Head of caudate nucleus (tissue), 42 donors: Measurements from ENCODE around the gene TANGO2.

Experiments
- DNase-seq, 42 donors: peaks; one replicate each; pipeline versions ENCODE4 v3.0.0 to v3.0.0-alpha.2; 2020 to 2021; ENCODE audit warnings: mixed read lengths in 7 of 42
- intact Hi-C: fragments of 100-400 bp; cut with DNase I; formaldehyde crosslinking; loops from one replicate; pipeline ENCODE4 v1.15.0; 2022

The TANGO2 gene

DNA sequence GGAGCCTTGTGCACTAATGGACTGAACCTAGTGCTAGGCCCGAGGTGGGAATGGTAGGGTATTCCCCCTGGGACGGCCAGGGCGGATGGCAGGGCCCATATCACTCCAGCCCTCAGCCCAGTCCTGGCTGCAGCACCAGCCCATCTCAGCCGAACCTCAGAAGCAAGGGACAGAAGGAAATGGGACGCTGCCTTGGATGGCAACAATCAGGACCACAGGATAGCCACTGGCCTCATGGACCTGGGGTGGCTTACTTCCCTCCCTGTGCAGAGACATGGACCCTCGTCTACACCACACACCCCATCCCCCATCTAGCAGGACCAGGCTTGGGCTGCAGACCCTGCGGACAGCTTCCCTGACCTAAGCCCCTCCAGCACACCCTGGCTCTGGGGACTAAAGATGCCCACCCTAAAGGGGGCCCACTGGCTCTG lies 28.4 kb upstream of the TANGO2 start:
- no peak for DNase-seq
- intact Hi-C loops = no loop called here

DNA sequence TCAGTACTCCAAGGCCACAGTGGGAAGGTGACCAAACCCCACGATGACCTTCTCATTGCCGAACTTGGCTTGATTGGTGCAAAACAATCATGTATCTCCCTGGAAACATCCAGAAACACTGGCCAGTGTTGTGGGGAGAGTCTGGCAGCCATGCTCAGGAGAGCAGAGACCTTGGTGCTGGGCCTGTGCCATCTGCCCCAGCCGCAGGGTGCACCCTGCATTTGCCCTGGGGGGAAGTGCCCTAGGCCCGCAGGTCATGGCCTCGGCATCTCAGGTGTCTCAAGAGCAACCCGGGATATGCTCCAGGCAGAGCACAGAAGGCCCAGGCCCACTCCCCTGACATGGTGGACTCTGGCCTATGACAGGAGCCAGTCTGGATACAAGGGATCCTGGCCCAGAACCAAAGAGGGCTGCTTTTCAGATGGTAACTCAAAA lies 28.0 kb upstream of the TANGO2 start:
- intact Hi-C loops = no loop called here
- DNase-seq = no peak

DNA sequence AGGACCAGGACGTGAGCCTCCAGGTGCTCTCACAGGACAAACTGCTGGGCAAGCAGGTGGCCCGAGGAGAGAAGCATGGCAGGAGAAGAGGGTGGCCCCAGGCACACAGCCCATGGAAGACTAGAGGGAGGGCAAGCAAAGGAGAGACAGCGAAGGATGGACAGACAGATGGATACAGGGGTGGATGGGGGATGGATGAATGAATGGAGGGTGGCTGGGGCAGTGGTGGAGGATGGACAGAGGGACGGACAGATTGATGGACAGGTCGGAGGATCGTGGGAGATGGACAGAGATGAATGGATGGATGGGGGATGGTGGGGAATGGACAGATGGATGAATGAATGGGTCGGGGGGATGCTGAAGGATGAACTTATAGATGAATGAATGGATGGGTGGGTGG lies 27.0 kb upstream of the TANGO2 start:
- intact Hi-C loops = no loop called here
- DNase-seq = no peak

DNA sequence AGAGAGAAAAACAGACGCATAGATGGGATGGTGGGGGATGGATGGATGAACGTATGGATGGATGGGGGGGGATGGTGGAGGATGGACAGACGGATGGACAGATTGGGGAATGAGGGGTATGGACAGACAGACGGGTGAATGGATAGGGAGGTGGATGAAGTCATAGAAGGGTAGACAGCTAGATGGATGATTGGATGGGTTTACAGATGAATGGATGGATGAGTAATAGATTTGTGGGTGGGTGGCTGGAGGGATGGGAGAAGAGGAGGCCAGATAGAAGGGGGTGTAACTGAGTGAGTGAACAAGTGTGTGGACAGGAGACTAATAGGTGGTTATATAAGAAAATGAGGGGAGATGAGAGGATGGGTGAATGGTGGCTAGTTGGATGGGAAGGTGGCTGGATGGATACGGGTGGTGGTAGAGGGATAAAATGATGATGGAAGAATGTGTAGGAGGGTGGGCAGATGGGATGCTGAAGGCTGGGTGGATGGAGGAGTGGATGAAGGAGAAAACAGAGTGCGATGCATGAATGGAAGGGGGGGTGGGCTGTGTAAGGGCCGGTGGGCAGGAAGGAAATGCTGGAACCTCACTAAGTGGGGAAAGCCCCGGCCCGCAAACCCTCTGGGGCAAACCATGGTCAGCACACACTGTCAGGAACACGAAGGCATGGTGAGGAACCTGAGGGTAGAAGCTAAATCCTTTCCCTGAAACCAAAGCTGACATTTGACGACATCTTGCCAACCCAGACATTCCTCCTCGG lies 25.9 kb upstream of the TANGO2 start:
- no peak for DNase-seq
- intact Hi-C loops = no loop called here

DNA sequence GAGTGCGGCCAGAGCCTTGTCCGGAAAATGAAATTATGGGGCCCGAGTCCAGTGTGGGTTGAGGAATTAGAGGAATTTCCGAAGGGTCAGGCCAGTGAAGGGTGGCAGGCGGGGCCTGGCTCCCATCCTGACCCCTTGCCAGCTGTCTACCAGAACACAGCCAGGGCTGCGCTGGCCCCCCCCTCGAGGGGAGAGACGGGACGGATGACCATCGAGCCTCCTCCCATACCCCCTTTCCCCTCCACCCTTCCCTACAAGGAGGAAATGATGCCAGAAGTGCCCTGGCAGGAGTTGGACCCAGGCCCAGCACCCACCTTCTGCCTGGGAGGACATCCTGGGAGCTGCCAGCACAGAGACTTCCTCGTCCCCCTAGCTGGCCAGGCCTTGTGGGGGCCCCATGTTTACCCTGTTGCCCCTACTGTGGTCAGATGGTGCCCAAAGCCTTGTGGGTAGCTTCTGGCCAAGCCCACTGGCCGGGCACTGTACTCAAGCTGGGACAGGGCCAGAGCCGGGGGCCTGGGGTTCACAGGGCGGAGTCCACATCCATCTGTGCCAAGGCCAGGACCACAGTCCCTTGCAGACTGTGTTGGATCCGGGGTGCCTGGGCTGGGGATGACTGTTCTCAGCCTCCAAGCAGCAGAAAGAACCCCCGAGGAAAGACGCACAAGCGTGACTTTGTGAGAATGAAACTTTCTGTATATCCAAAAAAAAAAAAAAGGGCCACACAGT lies 25.1 kb upstream of the TANGO2 start:
- intact Hi-C loops = no loop called here
- no peak for DNase-seq

DNA sequence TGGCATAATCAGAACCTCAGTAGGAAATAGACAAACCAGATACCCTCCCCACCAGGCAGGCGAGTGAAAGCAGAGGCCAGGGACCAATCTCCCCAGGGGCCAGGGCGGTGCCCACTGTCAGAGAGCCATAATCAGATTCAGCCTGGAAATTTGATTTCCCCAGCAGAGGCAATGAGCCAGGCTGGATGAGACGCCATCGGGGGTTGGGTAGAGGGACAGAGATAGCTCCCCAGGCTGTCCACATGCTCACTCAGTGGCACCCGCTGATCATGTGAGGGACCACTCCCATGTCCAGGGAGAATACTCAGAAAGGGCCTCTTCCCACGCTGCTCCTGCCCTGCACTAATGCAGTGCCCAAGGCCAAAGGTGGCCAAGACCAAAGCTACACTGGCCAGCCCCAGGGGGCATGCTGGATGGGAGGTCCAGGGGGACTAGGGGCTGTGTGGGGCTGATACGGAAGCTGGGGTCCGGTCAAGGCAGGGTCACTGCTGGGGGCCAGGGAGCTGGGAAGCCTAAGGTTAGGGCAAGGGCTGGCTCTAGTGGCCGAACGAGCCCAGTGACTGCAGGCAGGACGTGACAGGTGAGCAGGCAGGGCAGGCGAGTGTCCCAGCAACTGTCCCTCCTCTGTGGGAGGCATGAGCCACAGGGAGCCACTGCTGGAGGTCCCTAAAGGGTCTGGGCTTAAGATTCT lies 24.1 kb upstream of the TANGO2 start:
- DNase-seq = no peak
- intact Hi-C loops = no loop called here

DNA sequence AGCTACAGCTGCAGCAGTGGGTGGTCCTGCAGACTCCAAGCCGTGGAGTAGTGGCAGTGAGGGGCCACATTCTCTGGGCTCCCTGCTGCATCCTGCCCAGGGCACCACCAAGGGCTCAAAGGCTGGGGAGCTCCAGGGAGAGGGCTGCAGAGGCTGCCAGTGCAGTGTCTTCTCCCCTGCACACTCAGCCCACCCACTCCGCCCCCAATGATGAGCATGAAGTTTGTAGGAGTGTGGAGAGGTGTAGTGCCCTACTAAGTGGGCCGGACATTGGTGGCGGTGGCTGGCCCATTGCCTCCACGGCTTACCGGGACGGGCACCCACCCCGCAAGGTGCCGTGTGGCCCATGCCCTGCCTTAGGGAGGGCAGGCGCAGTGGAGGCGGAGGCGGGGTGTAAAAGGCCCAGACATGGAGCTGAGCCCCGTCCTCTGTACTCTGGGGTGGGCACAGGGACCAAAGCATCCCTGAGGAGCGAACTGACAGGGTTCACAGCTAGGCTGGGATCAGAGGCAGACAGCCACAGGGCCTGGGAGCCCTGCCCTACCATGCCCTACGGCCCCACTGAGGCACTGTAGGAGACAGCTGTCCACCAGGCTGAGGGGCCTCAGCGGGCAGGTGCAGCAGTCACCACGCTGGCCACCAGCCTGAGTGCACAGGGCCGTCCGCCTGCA lies 23.2 kb upstream of the TANGO2 start:
- intact Hi-C loops = no loop called here
- DNase-seq = no peak

DNA sequence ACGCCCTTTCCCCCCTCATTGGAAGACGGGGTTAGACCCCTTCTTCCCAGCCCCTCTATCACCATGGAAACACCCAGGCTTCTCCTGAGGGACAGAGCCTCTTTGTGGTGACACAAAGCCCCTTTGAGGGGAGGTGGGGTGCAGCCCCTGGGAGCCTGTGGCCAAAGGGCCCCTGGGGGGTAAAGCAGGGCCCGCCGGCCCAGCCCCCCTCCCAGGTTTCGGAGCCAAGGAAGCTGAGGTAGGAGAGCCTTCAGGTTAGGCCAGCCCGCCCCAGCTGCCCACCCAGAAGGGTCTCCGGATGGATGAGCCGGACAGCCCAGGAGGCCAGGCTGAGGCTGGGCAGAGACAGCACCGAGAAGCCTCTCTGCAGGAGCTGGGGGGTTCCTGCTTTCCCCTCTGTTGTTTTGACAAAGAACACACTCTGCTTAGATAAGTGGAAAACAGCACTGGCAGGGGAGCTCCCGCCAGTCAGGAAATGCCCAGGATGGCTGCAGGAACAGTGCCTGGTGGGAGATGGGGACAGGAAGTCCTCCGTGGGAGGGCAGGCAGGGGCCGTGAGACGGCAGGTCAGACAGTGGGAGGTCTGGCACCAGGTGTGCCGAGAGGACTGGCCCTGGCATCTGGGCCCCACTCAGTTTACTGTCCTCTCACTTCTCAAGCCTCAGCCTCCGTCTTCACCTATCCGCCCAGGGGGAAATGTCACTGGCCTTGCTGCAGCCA lies 22.5 kb upstream of the TANGO2 start:
- DNase-seq = no peak

DNA sequence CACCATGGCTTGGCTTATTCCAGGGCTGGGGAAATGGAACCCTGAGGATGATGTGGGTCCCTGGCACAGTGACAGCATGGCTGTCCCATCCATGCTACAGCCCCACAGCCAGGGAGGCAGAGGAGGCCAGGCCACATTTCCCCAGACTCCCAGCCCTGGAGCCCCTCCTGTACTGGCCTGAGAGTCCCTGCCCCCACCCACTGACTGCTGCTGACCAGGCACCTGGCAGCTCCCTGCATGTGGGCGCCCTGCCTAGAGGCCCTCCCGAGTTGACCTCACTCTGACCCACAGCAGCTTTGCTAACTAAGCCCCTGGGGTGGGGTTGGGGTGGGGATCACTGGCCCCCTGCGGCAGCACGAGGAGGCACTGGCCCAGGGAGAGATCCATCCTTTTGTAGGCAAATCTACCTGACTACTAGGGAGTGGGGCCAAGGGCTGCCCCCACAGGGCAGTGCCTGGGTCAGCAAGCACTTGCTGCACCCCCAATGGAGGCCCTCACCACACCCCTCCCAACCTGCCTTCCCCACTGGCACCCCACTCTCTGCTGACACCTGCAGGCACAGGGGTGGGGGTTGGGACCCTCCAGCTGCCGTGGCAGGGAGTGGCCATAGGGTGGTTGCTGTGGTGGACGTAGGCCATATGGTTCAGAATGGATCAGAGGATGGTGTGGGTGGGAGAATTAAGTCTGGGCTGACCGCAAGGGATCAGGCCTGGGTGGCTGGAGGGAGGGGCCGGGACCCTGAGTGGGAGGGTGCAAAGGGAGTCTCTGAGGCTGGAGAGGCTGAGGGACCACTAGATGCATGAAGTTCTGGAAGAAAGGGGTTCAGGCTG lies 21.7 kb upstream of the TANGO2 start:
- intact Hi-C loops = no loop called here
- DNase-seq = no peak

More for the DNA sequence above, 22.5 kb upstream of the TANGO2 start:
- intact Hi-C loops = no loop called here

DNA sequence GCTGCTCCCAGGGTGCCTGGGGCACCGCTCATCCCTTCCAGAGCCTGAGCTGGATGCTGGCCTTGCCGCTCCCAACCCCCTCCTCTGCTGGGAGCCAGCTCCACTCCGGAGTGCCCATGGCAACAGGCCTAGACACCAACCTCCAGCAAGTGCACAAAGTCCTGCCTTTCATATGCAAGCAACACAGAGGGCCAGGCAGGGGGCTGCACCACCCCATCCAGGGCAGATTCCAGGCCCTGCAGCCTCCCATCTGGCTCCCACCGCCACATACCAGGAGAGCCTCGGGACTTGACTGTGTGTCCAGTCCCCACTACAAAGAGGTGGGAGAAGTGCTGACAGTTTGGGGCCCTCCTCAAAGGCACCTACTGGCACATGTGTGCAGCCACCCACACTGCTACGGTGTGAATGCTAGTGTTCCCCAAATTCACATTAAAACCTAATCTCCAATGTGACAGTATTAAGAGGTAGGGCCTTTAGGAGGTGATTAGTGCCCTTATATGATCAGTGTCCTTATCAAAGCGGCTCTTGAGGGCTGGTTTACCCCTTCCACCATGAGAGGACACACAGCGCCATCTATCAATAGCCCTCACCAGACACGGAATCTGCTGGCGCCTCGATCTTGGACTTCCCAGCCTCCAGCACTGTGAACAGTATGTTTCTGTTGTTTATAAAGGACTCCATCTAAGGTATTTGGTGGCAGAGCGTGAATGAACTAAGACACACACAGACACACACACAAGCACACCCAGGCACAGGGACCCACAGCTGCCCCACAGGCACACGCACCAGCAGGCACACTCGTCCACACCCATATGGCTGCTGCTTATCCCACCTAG lies 20.4 kb upstream of the TANGO2 start:
- intact Hi-C loops = no loop called here
- DNase-seq = peak in 28 of 42 donors; percentile 27 to 77 (median 54)

DNA sequence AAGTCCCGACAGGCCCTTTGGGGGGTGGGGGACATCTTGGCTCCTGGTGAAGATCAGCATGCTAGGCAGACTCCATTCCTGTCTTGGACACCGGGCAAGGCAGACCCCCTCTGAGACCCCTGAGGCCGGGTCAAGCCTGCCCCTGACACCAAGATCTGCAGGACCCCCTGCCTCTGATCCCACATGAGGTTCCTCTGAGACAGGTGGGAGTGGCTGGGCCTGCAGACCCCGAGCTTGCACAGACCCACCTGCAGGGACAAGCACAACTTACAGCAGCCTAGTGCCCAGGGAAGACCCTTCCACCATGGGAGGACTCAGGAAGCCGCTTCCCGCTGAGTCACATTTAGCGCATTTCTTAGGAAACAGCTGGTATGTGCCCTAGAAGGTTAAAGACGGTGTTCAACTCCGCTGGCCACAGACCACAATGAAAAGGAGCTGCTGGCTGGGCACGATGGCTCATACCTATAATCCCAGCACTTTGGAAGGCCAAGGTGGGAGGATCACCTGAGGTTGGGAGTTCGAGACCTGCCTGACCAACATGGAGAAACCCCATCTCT lies 19.8 kb upstream of the TANGO2 start:
- no peak for DNase-seq
- intact Hi-C loops = no loop called here

DNA sequence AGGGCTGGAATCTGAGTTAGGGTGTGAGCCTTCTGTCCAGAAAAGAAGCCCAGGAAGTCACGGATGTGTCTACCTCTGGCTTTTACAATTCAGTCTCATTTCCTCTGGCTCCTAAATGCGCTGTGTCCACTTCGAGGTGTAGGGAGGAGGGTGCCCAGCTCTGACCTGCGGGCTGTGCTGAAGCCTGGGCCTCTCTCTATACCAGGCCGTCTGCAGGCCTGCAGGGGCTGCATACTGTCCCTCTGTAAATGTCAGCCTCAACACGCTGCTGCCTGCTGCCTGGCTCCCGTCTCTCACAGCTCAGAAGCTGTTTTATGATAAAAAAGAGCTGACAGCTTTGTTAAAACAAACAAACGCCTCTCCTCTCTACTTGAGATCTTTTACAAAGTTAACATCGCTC lies 18.8 kb upstream of the TANGO2 start:
- intact Hi-C loops = no loop called here
- no peak for DNase-seq

DNA sequence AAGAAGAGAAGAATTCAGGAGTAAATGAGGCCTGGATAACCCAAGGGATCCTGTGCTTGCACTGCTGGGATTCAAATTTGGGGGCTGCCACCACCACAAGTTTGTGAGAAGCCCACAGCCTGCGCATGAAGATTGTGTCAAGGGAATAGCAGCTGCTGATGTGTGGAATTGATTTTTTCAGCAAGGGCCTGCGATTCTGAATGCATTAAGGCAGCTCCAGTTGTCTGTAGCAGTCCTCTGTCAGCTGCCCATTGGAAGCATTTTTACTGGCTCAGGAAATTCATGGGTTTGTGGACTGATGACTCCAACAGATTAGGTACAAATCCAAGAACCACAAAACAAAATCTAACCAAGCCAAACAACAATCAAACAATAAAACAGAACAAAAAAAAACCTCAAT lies 18.3 kb upstream of the TANGO2 start:
- DNase-seq = no peak
- intact Hi-C loops = no loop called here

DNA sequence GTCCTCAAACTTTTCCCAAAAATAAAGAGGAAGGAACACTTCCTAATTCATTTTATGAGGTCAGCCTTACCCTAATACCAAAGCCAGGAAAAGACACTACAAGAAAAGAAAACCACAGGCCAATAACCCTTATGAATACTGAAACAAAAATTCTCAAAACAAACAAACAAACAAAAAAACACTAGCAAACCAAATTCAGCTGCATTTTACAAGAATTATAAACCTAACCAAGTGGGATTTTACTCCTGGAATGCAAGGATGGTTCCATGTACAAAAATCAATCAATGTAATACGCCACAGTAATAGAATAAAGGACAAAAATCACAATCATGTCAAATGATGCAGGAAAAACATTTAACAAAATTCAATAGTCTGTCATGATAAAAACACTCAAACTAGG lies 17.6 kb upstream of the TANGO2 start:
- no peak for DNase-seq
- intact Hi-C loops = no loop called here

DNA sequence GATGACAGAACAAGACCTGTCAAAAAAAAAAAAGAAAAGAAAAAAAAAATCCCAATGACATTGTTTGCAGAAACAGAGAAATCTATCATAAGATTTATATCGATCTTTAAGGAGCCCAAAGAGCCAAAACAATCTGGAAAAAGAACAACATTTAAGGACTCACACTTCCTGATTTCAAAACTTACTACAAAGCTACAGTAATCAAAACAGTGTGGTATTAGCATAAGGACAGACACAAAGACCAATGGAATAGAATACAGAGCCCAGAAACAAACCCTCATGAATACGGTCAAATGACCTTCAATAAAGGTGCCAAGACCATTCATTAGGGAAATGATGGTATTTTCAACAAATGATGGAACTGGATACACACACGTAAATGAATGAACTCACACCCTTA lies 16.4 kb upstream of the TANGO2 start:
- no peak for DNase-seq
- intact Hi-C loops = no loop called here

DNA sequence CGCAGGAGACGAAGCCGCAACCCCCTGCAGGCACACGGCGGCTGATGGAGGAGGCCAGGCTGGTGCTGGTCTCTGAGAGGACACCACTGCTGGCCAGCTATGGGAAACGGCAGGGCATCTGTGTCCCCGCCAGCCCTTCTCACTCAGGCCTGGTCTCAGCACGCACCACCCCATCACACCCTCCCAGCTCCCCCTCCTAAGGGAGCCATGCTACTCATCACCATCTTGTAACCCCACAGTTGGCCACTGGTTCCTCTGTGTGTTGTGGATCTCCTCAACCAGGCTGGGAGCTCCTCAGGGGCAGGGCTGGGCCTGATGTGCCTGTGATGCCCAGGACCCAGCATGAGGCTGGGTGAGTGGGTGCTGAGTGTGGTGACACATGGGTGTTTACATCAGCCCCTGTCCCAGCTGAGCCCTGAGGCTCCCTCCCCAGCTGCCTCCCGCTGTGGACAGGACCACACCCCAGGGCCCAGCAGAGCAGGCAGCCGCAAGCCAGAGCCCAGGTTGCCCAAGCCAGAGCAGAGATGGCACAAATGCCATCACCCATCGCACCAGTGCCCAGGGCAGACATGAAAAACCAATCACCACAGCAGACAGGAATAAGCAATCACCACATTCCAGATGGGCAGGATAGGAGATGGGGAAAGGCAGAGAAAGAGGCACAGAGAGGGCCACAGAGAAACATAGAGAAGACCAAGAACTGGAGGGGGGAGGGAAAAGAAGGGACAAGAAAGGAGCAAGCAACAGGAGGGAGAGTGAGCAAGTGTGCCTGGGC lies 12.5 kb upstream of the TANGO2 start:
- intact Hi-C loops = no loop called here
- DNase-seq = no peak
